IMR-90 (cell line): ENCODE measurements around the gene SLC38A8.

ENCODE experiments used
- BHLHE40 ChIP-seq: fragments of 150-350 bp; IDR thresholded peaks from 2 replicates; pipeline ENCODE4 v1.6.1; 2016; ENCODE audit warnings: mild to moderate bottlenecking, low read depth, low read length
- CTCF ChIP-seq: conservative IDR thresholded peaks from 2 replicates; pipeline ENCODE4 v1.5.1; 2012; ENCODE audit warnings: mild to moderate bottlenecking, low read depth, low read length, improper control_type of control experiment
- POLR2A ChIP-seq: IDR thresholded peaks from 2 replicates; pipeline ENCODE4 v1.6.1; 2012; ENCODE audit warnings: mild to moderate bottlenecking, low read depth, low read length
- RAD21 ChIP-seq: IDR thresholded peaks from 2 replicates; pipeline ENCODE4 v1.6.1; 2012; ENCODE audit warnings: low read length, improper control_type of control experiment
- RFX5 ChIP-seq: IDR thresholded peaks from 2 replicates; pipeline ENCODE4 v1.8.0; 2012; ENCODE audit warnings: low read depth, mild to moderate bottlenecking, low read length, moderate library complexity
- SMC3 ChIP-seq: fragments of 150-350 bp; IDR thresholded peaks from 2 replicates; pipeline ENCODE4 v1.6.1; 2016; ENCODE audit warnings: low read depth, mild to moderate bottlenecking, antibody characterized with exemption, low read length, moderate library complexity

GRCh38 chr16:84067640-84068039, 25.0 kb upstream of the SLC38A8 start:
- TF ChIP-seq POLR2A (no peak), CTCF (no peak), BHLHE40 (no peak), RAD21 (no peak), SMC3 (no peak), RFX5 (no peak)
